Breast epithelium (tissue), 3 donors: ENCODE data around the gene KCNH5.

Source experiments
- CTCF ChIP-seq, 3 donors: fragments of 450-650 bp; IDR thresholded peaks; one replicate each; pipeline ENCODE4 v1.5.1; 2016 to 2017; ENCODE audit warnings: antibody characterized with exemption in 3 of 3, mild to moderate bottlenecking in 3 of 3, moderate library complexity in 3 of 3
- POLR2A ChIP-seq: fragments of 450-650 bp; IDR thresholded peaks from one replicate; pipeline ENCODE4 v1.6.1; 2016; ENCODE audit warnings: antibody characterized with exemption, mild to moderate bottlenecking, moderate library complexity

GRCh38 chr14:62778310-62778709 is 266.9 kb downstream of the KCNH5 start:
- TF ChIP-seq CTCF (IDR thresholded peaks at IDR 0.05) (no peak), POLR2A (no peak)
